ENCODE data around the gene AFF3.

- TF ChIP-seq CTCF (IDR thresholded peaks at IDR 0.05) = no peak
- TF ChIP-seq ZFX (IDR thresholded peaks at IDR 0.05; ENCODE audit: borderline replicate concordance) = no peak
Measured at GRCh38 chr2:99860720-99861375, 281.5 kb downstream of the AFF3 start.

All from 22Rv1 (cell line).